H9 (cell line): Measurements from ENCODE around the gene FBXL7. TPM values are rescaled to one million over a fixed set of nuclear protein-coding genes. Genes with fewer than 3 reads are reported as not detected.

Experiments
- DNase-seq: peaks from one replicate; pipeline ENCODE4 v3.0.0-alpha.2; 2017
- H2AFZ ChIP-seq: one replicate; pipeline ENCODE4 v1.6.1; 2013; ENCODE audit warnings: mild to moderate bottlenecking, low read length, control low read depth, moderate library complexity
- H2AK5ac ChIP-seq: 2 replicates; pipeline ENCODE4 v1.6.1; 2013; ENCODE audit warnings: low read length, control low read depth, mixed read lengths; ENCODE audit not compliant: insufficient read length
- H2BK120ac ChIP-seq: one replicate; pipeline ENCODE4 v1.6.1; 2013; ENCODE audit warnings: low read depth, mild to moderate bottlenecking, low read length, control low read depth, inconsistent platforms; ENCODE audit not compliant: poor library complexity, severe bottlenecking
- H2BK12ac ChIP-seq: 2 replicates; pipeline ENCODE4 v1.6.1; 2013; ENCODE audit warnings: low read length, control low read depth, mixed read lengths, low read depth; ENCODE audit not compliant: insufficient read length
- H2BK15ac ChIP-seq: 2 replicates; pipeline ENCODE4 v1.6.1; 2013; ENCODE audit warnings: low read depth, low read length, control low read depth
- H2BK20ac ChIP-seq: one replicate; pipeline ENCODE4 v1.6.1; 2013; ENCODE audit warnings: low read depth, mild to moderate bottlenecking, low read length, control low read depth, inconsistent platforms; ENCODE audit not compliant: poor library complexity, severe bottlenecking
- H2BK5ac ChIP-seq: 2 replicates; pipeline ENCODE4 v1.6.1; 2013; ENCODE audit warnings: low read length, control low read depth, mixed read lengths; ENCODE audit not compliant: insufficient read length
- H3K14ac ChIP-seq: 2 replicates; pipeline ENCODE4 v1.6.1; 2013; ENCODE audit warnings: low read length, control low read depth; ENCODE audit not compliant: insufficient read depth
- H3K18ac ChIP-seq: 2 replicates; pipeline ENCODE4 v1.6.1; 2013; ENCODE audit warnings: low read depth, mild to moderate bottlenecking, mixed read lengths, low read length, control low read depth; ENCODE audit not compliant: insufficient read length
- H3K23ac ChIP-seq: 2 replicates; pipeline ENCODE4 v1.6.1; 2013; ENCODE audit warnings: low read length, control low read depth, mixed read lengths, low read depth; ENCODE audit not compliant: insufficient read length
- H3K23me2 ChIP-seq: 2 replicates; pipeline ENCODE4 v1.6.1; 2013; ENCODE audit warnings: low read depth, mild to moderate bottlenecking, mixed read lengths, low read length, control low read depth; ENCODE audit not compliant: insufficient read length, poor library complexity, severe bottlenecking
- H3K27ac ChIP-seq: 2 replicates; pipeline ENCODE4 v1.5.1; 2013; ENCODE audit warnings: low read length, control low read depth, mixed read lengths, low read depth; ENCODE audit not compliant: insufficient read length
- H3K27me3 ChIP-seq: 2 replicates; pipeline ENCODE4 v1.6.1; 2013; ENCODE audit warnings: low read length, control low read depth, inconsistent platforms; ENCODE audit not compliant: insufficient read depth
- H3K4ac ChIP-seq: 2 replicates; pipeline ENCODE4 v1.6.1; 2013; ENCODE audit warnings: low read depth, mild to moderate bottlenecking, control low read depth, inconsistent platforms, low read length, moderate library complexity
- H3K4me1 ChIP-seq: 2 replicates; pipeline ENCODE4 v1.6.1; 2013; ENCODE audit warnings: low read length, control low read depth, inconsistent platforms; ENCODE audit not compliant: insufficient read depth
- H3K4me2 ChIP-seq: 2 replicates; pipeline ENCODE4 v1.6.1; 2013; ENCODE audit warnings: low read length, control low read depth, mixed read lengths; ENCODE audit not compliant: insufficient read length, insufficient read depth
- H3K56ac ChIP-seq: 2 replicates; pipeline ENCODE4 v1.6.1; 2013; ENCODE audit warnings: low read depth, mild to moderate bottlenecking, mixed read lengths, low read length, control low read depth; ENCODE audit not compliant: insufficient read length
- H3K79me1 ChIP-seq: 2 replicates; pipeline ENCODE4 v1.6.1; 2013; ENCODE audit warnings: low read depth, mild to moderate bottlenecking, moderate library complexity, low read length, control low read depth, inconsistent platforms; ENCODE audit not compliant: insufficient read depth, poor library complexity, severe bottlenecking
- H3K79me2 ChIP-seq: 2 replicates; pipeline ENCODE4 v1.6.1; 2013; ENCODE audit warnings: low read length, control low read depth, inconsistent platforms; ENCODE audit not compliant: insufficient read depth
- H3K9ac ChIP-seq: 2 replicates; pipeline ENCODE4 v1.6.1; 2013; ENCODE audit warnings: low read length, control low read depth, mixed read lengths; ENCODE audit not compliant: insufficient read length; ENCODE audit errors: extremely low read depth
- H3K9me3 ChIP-seq: one replicate; pipeline ENCODE4 v1.6.1; 2013; ENCODE audit warnings: low read depth, low read length, inconsistent platforms; ENCODE audit not compliant: control insufficient read depth
- H3T11ph ChIP-seq: one replicate; pipeline ENCODE4 v1.6.1; 2013; ENCODE audit warnings: mild to moderate bottlenecking, low read length, control low read depth, inconsistent platforms
- H4K20me1 ChIP-seq: one replicate; pipeline ENCODE4 v1.6.1; 2013; ENCODE audit not compliant: control insufficient read depth, insufficient read length, insufficient read depth
- H4K5ac ChIP-seq: 2 replicates; pipeline ENCODE4 v1.6.1; 2013; ENCODE audit warnings: low read depth, mild to moderate bottlenecking, mixed read lengths, low read length, control low read depth; ENCODE audit not compliant: insufficient read length
- H4K8ac ChIP-seq: replicated peaks from 2 replicates; pipeline ENCODE4 v1.6.1; 2013; ENCODE audit warnings: low read length, control low read depth, mixed read lengths, low read depth; ENCODE audit not compliant: insufficient read length
- H4K91ac ChIP-seq: 2 replicates; pipeline ENCODE4 v1.6.1; 2013; ENCODE audit warnings: low read depth, mild to moderate bottlenecking, moderate library complexity, mixed read lengths, low read length, control low read depth; ENCODE audit not compliant: insufficient read length
- H3K27ac Mint-ChIP-seq, 3 experiments: 2 replicates in 2 of 3; 3 replicates in 1 of 3; pipeline ENCODE4 v1.8.0; 2020 to 2021; ENCODE audit warnings: mixed read lengths in 3 of 3, mild to moderate bottlenecking in 1 of 3, moderate library complexity in 1 of 3
- H3K27me3 Mint-ChIP-seq: 2 replicates; pipeline ENCODE4 v1.8.0; 2021; ENCODE audit warnings: low read depth, mild to moderate bottlenecking, moderate library complexity, mixed read lengths
- H3K36me3 Mint-ChIP-seq, 3 experiments: 2 replicates in 2 of 3; 3 replicates in 1 of 3; pipeline ENCODE4 v1.8.0; 2020 to 2021; ENCODE audit warnings: low read depth in 3 of 3, mixed read lengths in 3 of 3; ENCODE audit not compliant: insufficient read depth in 1 of 3
- H3K4me1 Mint-ChIP-seq, 2 experiments: 2 replicates each; pipeline ENCODE4 v1.8.0; 2020; ENCODE audit warnings: mixed read lengths in 2 of 2
- H3K4me3 Mint-ChIP-seq, 2 experiments: 2 replicates in 1 of 2; 3 replicates in 1 of 2; pipeline ENCODE4 v1.8.0; 2020 to 2021; ENCODE audit warnings: mild to moderate bottlenecking in 2 of 2, mixed read lengths in 2 of 2, moderate library complexity in 1 of 2
- H3K9me3 Mint-ChIP-seq, 2 experiments: 2 replicates in 1 of 2; 3 replicates in 1 of 2; pipeline ENCODE4 v1.8.0; 2020; ENCODE audit warnings: mild to moderate bottlenecking in 2 of 2, mixed read lengths in 2 of 2, moderate library complexity in 1 of 2
- WGBS: extraction: QIAGEN DNeasy Blood & Tissue Kit; methylation state at CpG from one replicate; pipeline ENCODE4 v1.1.7; 2013; ENCODE audit warnings: missing lambda C conversion rate, low lambda C conversion rate, mixed read lengths; ENCODE audit not compliant: insufficient read length; ENCODE audit errors: extremely low coverage; 5-methylcytosine and 5-hydroxymethylcytosine counted together
- total RNA-seq: library from RNA; stranded (reverse); gene quantifications from 2 replicates; pipeline ENCODE4 v1.2.1, GENCODE V29; 2021
- TF ChIP-seq, protein P1 (sequence below): fragments of 200-600 bp; sonication (generic); conservative IDR thresholded peaks from 3 replicates; pipeline ENCODE4 v1.8.0; 2021; ENCODE audit warnings: antibody characterized with exemption, mild to moderate bottlenecking

FBXL7 gene
- total RNA-seq, 1 experiment from 2014 or later = 14.6 TPM

DNA sequence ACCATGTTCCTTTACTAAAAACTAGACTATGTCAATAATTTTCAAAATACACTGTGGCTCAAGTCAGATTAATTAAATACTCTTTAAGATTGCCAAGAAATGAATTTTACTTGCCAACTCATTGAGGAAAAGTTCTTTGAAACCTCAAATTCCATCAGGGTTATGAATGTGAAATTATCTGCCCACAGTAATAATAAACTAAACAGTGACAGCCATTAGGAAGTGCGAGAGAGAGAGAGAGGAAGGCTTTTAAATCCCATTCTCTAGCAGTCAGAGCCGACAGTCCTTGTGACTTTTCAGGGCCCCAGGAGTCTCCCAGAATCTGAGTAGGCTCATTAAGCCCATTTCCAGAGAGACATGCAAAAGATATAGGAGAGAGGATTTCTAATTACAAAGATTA is 443.5 kb downstream of the FBXL7 start:
- Histone ChIP-seq H3K9ac (no peak overlapping the region), H3K27me3 (no peaks in the 10 kb centered on the region), H3K4ac (no peak overlapping the region), H3K56ac (no peak overlapping the region), H2BK5ac (no peak overlapping the region), H3K18ac (no peak overlapping the region), H3K14ac (no peak overlapping the region), H4K91ac (no peak overlapping the region), H3K79me1 (no peaks in the 10 kb centered on the region), H3K79me2 (no peaks in the 10 kb centered on the region), H4K5ac (no peak overlapping the region), H4K20me1 (no peaks in the 10 kb centered on the region), H3K27ac (no peak overlapping the region), H3K23ac (no peak overlapping the region), H2BK15ac (no peak overlapping the region), H2BK20ac (no peak overlapping the region), H3K4me2 (no peak overlapping the region), H3T11ph (no peak overlapping the region), H2AK5ac (no peak overlapping the region), H3K23me2 (no peaks in the 10 kb centered on the region), H2BK12ac (no peak overlapping the region), H2BK120ac (no peak overlapping the region), H4K8ac (no peak overlapping the region), H3K4me1 (no peaks in the 10 kb centered on the region; the same call in 1 of the 2 replicates), H3K9me3 (no peaks in the 10 kb centered on the region), H2AFZ (no peak overlapping the region)
- no peak overlapping the region for H3K4me3 Mint-ChIP-seq
- WGBS = no CpG with 5 or more reads among the region's 2 CpGs
- peaks cover 2 to 11% (median 3%) of the 10 kb centered on the region in 3 experiments; a peak in 4 of 7 replicates for H3K36me3 Mint-ChIP-seq
- no peaks in the 10 kb centered on the region for H3K9me3 Mint-ChIP-seq
- H3K4me1 Mint-ChIP-seq = peaks cover 0 to 4% of the 10 kb centered on the region in 2 experiments; a peak in 3 of 4 replicates
- peak overlapping the region in 1 of 3 experiments; percentile 47; a peak in 1 of 7 replicates for H3K27ac Mint-ChIP-seq
- no peak for DNase-seq
- H3K27me3 Mint-ChIP-seq = no peaks in the 10 kb centered on the region
- TF ChIP-seq, protein P1, sequence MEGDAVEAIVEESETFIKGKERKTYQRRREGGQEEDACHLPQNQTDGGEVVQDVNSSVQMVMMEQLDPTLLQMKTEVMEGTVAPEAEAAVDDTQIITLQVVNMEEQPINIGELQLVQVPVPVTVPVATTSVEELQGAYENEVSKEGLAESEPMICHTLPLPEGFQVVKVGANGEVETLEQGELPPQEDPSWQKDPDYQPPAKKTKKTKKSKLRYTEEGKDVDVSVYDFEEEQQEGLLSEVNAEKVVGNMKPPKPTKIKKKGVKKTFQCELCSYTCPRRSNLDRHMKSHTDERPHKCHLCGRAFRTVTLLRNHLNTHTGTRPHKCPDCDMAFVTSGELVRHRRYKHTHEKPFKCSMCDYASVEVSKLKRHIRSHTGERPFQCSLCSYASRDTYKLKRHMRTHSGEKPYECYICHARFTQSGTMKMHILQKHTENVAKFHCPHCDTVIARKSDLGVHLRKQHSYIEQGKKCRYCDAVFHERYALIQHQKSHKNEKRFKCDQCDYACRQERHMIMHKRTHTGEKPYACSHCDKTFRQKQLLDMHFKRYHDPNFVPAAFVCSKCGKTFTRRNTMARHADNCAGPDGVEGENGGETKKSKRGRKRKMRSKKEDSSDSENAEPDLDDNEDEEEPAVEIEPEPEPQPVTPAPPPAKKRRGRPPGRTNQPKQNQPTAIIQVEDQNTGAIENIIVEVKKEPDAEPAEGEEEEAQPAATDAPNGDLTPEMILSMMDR = no peak
